Neural progenitor cell (in vitro differentiated cells): ENCODE measurements around the gene RTL10.

Source experiments
- EZH2 ChIP-seq: fragments of 200-600 bp; sonication (generic); IDR thresholded peaks from 2 replicates; pipeline ENCODE4 v1.6.1; 2017; ENCODE audit warnings: antibody characterized with exemption, mild to moderate bottlenecking, moderate library complexity
- EZH2phosphoT487 ChIP-seq: fragments of 200-600 bp; sonication (generic); IDR thresholded peaks from 2 replicates; pipeline ENCODE4 v1.6.1; 2017; ENCODE audit warnings: antibody characterized with exemption
- TF ChIP-seq, protein P1 (sequence below): fragments of 200-600 bp; sonication (generic); IDR thresholded peaks from 2 replicates; pipeline ENCODE4 v1.5.1; 2017; ENCODE audit warnings: antibody characterized with exemption, mild to moderate bottlenecking

DNA sequence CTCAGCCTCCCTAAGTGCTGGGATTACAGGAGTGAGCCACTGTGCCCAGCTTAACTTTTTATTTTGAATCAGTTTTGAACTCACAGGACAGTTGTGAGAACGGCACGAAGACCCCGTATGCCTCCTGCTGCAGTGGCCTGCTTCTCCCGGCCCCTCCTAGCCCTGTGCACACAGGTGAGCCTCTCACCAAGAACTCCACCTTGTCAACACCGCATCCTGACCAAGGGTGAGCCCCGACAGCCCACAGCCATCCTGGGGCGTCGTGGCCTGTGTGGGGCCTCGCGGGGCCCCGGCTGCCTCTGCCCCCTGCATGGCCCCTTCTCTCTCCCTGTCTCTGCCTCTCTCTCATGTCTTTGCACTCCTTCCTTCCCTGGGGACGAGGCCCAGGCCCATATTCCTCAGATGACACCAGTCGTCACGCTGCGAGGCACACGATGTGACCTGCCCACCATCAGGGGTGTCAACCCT, 38.8 kb downstream of the RTL10 start:
- TF ChIP-seq EZH2phosphoT487 (no peak), EZH2 (no peak)
- TF ChIP-seq, protein P1, sequence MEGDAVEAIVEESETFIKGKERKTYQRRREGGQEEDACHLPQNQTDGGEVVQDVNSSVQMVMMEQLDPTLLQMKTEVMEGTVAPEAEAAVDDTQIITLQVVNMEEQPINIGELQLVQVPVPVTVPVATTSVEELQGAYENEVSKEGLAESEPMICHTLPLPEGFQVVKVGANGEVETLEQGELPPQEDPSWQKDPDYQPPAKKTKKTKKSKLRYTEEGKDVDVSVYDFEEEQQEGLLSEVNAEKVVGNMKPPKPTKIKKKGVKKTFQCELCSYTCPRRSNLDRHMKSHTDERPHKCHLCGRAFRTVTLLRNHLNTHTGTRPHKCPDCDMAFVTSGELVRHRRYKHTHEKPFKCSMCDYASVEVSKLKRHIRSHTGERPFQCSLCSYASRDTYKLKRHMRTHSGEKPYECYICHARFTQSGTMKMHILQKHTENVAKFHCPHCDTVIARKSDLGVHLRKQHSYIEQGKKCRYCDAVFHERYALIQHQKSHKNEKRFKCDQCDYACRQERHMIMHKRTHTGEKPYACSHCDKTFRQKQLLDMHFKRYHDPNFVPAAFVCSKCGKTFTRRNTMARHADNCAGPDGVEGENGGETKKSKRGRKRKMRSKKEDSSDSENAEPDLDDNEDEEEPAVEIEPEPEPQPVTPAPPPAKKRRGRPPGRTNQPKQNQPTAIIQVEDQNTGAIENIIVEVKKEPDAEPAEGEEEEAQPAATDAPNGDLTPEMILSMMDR: no peak
